ENCODE data around the gene SLC22A23. TPM values are rescaled to one million over a fixed set of nuclear protein-coding genes. Genes with fewer than 3 reads are reported as not detected.

The SLC22A23 gene
- total RNA-seq, 1 experiment from 2014 or later: 38.2 TPM

GRCh38 chr6:3221578-3221977, 235.3 kb downstream of the SLC22A23 start (continued):
- no peak for TF ChIP-seq USF1 (CRISPR knock-in tag; IDR thresholded peaks at IDR 0.05)
- no peak for TF ChIP-seq MYBL2 (CRISPR knock-in tag; IDR thresholded peaks at IDR 0.05)
- no peak for TF ChIP-seq MXD4 (CRISPR knock-in tag; IDR thresholded peaks at IDR 0.05; ENCODE audit: borderline replicate concordance)
- TF ChIP-seq ZNF532 (CRISPR knock-in tag; IDR thresholded peaks at IDR 0.05; ENCODE audit: borderline replicate concordance): no peak
- TF ChIP-seq SMAD4 (CRISPR knock-in tag; IDR thresholded peaks at IDR 0.05): no peak
- no peak for TF ChIP-seq HMGXB4 (CRISPR knock-in tag; IDR thresholded peaks at IDR 0.05)
- TF ChIP-seq ZNF281 (CRISPR knock-in tag; IDR thresholded peaks at IDR 0.05): no peak

- Mint-ChIP-seq H3K4me3 (no peak overlapping the region), H3K4me1 (peaks cover 23% of the 10 kb centered on the region), H3K9me3 (peaks cover 9% of the 10 kb centered on the region), H3K36me3 (peaks cover 18% of the 10 kb centered on the region), H3K27ac (no peak overlapping the region), H3K27me3 (ENCODE audit: low read depth) (peaks cover 6% of the 10 kb centered on the region; the same call in 1 of the 2 replicates)
- POLR2A ChIA-PET: no interaction called here
- ATAC-seq: no peak
- no peak for DNase-seq (ENCODE audit: low spot score)
- TF ChIP-seq CREB1 (CRISPR knock-in tag; IDR thresholded peaks at IDR 0.05) (no peak), KAT7 (CRISPR knock-in tag; IDR thresholded peaks at IDR 0.05; ENCODE audit: borderline replicate concordance) (no peak), AR (CRISPR knock-in tag; IDR thresholded peaks at IDR 0.05) (no peak), HMGA2 (CRISPR knock-in tag; IDR thresholded peaks at IDR 0.05) (no peak)
- CTCF ChIA-PET: interaction anchor here (0.8 kb wide), 1 partner anchor 63 kb away, joined by 3 read pairs; the partner anchor contains the start of gene TUBB2A
Measured at GRCh38 chr6:3220366-3220765, 236.5 kb downstream of the SLC22A23 start.

Other genes with a start within 250 kb of the SLC22A23 start
- gene TUBB2B, start 229.4 kb downstream of the SLC22A23 start, total RNA-seq (2021): 591 to 627 TPM (median 616 TPM) in 3 replicates
- 30.2 to 38.2 TPM (median 32.5 TPM) in 3 replicates for gene PSMG4, start 198.1 kb downstream of the SLC22A23 start, total RNA-seq (2021)